DOHH2 (cell line): ENCODE measurements around the gene BICDL2.

Experiments used
- H3F3A ChIP-seq: fragments of 200-600 bp; sonication (generic), shearing (Covaris generic); 2 replicates; pipeline ENCODE4 v1.6.0; 2016; ENCODE audit warnings: antibody characterized with exemption, mild to moderate bottlenecking; ENCODE audit not compliant: control insufficient read depth, insufficient read depth
- H3K27ac ChIP-seq: fragments of 200-600 bp; sonication (generic); 2 replicates; pipeline ENCODE4 v1.5.1; 2014; ENCODE audit warnings: low read depth, mild to moderate bottlenecking, low read length, moderate library complexity
- H3K27me3 ChIP-seq: fragments of 200-600 bp; sonication (generic); 2 replicates; pipeline ENCODE4 v1.6.1; 2014; ENCODE audit warnings: mild to moderate bottlenecking, low read length, mixed read lengths; ENCODE audit not compliant: control insufficient read depth
- H3K36me3 ChIP-seq: fragments of 200-600 bp; sonication (generic); 2 replicates; pipeline ENCODE4 v1.6.1; 2014; ENCODE audit warnings: mild to moderate bottlenecking, low read length, moderate library complexity, mixed read lengths; ENCODE audit not compliant: control insufficient read depth
- H3K4me1 ChIP-seq: fragments of 200-600 bp; sonication (generic); 2 replicates; pipeline ENCODE4 v1.6.1; 2014; ENCODE audit warnings: mild to moderate bottlenecking, low read length, mixed read lengths; ENCODE audit not compliant: control insufficient read depth
- H3K4me2 ChIP-seq: fragments of 200-600 bp; sonication (generic); 2 replicates; pipeline ENCODE4 v1.6.0; 2014; ENCODE audit warnings: mild to moderate bottlenecking, low read length, moderate library complexity
- H3K4me3 ChIP-seq: fragments of 200-600 bp; sonication (generic); 2 replicates; pipeline ENCODE4 v1.5.1; 2014; ENCODE audit warnings: mild to moderate bottlenecking, low read length, mixed read lengths
- H3K79me2 ChIP-seq: fragments of 200-600 bp; sonication (generic); 2 replicates; pipeline ENCODE4 v1.6.1; 2014; ENCODE audit warnings: mild to moderate bottlenecking, low read length, mixed read lengths; ENCODE audit not compliant: control insufficient read depth
- H3K9me2 ChIP-seq: fragments of 200-600 bp; sonication (generic); replicated peaks from 2 replicates; pipeline ENCODE4 v1.6.1; 2014; ENCODE audit warnings: mild to moderate bottlenecking, low read length, mixed read lengths; ENCODE audit not compliant: control insufficient read depth
- H3K9me3 ChIP-seq: fragments of 200-600 bp; sonication (generic); 2 replicates; pipeline ENCODE4 v1.6.1; 2014; ENCODE audit warnings: antibody characterized with exemption, low read length, mixed read lengths; ENCODE audit not compliant: control insufficient read depth, insufficient read depth
- H4K20me1 ChIP-seq: fragments of 200-600 bp; sonication (generic); 2 replicates; pipeline ENCODE4 v1.6.0; 2014; ENCODE audit warnings: low read depth, mild to moderate bottlenecking, antibody characterized with exemption, low read length, moderate library complexity; ENCODE audit not compliant: control insufficient read depth, insufficient read depth
- CTCF ChIP-seq: fragments of 200-600 bp; sonication (generic); IDR thresholded peaks from one replicate; pipeline ENCODE4 v1.5.1; 2014; ENCODE audit warnings: antibody characterized with exemption, mild to moderate bottlenecking, low read depth, low read length; ENCODE audit not compliant: poor library complexity, severe bottlenecking
- EZH2phosphoT487 ChIP-seq: fragments of 200-600 bp; sonication (generic); IDR thresholded peaks from 2 replicates; pipeline ENCODE4 v1.6.1; 2017; ENCODE audit warnings: borderline replicate concordance, mild to moderate bottlenecking, antibody characterized with exemption, low read length, moderate library complexity, mixed read lengths

Gene BICDL2

GRCh38 chr16:3017344-3017743 lies 19.4 kb downstream of the BICDL2 start:
- Histone ChIP-seq H3K27me3 (no peaks in the 10 kb centered on the region; the same call in 1 of the 2 replicates), H3F3A (peaks cover 9% of the 10 kb centered on the region; the same call in 1 of the 2 replicates), H4K20me1 (no peaks in the 10 kb centered on the region), H3K9me3 (no peaks in the 10 kb centered on the region), H3K4me3 (no peak overlapping the region), H3K36me3 (no peaks in the 10 kb centered on the region), H3K27ac (no peak overlapping the region), H3K4me1 (peaks cover 23% of the 10 kb centered on the region), H3K4me2 (no peak overlapping the region), H3K79me2 (no peaks in the 10 kb centered on the region), H3K9me2 (no peaks in the 10 kb centered on the region)
- TF ChIP-seq CTCF: no peak
- no peak for TF ChIP-seq EZH2phosphoT487

- H3F3A ChIP-seq: no peaks in the 10 kb centered on the region
- H3K4me2 ChIP-seq: no peak overlapping the region
- no peak overlapping the region for H3K27ac ChIP-seq
- peaks cover 11% of the 10 kb centered on the region for H3K4me1 ChIP-seq
- H4K20me1 ChIP-seq: no peaks in the 10 kb centered on the region
- no peaks in the 10 kb centered on the region for H3K9me3 ChIP-seq
- H3K79me2 ChIP-seq: no peaks in the 10 kb centered on the region
- TF ChIP-seq CTCF: no peak
- no peak for TF ChIP-seq EZH2phosphoT487
- H3K36me3 ChIP-seq: no peaks in the 10 kb centered on the region
- no peaks in the 10 kb centered on the region for H3K9me2 ChIP-seq
- peaks cover 8% of the 10 kb centered on the region for H3K27me3 ChIP-seq
- no peak overlapping the region for H3K4me3 ChIP-seq
Measured at GRCh38 chr16:3015865-3016521, 20.8 kb downstream of the BICDL2 start.

GRCh38 chr16:3014971-3015370 lies 21.8 kb downstream of the BICDL2 start:
- Histone ChIP-seq H3F3A (no peaks in the 10 kb centered on the region), H3K79me2 (no peaks in the 10 kb centered on the region), H3K4me1 (peaks cover 3% of the 10 kb centered on the region; the same call in 1 of the 2 replicates), H3K4me2 (no peak overlapping the region), H3K36me3 (no peaks in the 10 kb centered on the region), H3K27ac (no peak overlapping the region), H4K20me1 (no peaks in the 10 kb centered on the region), H3K9me2 (no peaks in the 10 kb centered on the region), H3K4me3 (no peak overlapping the region), H3K9me3 (no peaks in the 10 kb centered on the region), H3K27me3 (peaks cover 11% of the 10 kb centered on the region)
- TF ChIP-seq EZH2phosphoT487: no peak
- TF ChIP-seq CTCF: no peak
